ENCODE data around the gene WASF2.

- no peak for TF ChIP-seq CTCF (IDR thresholded peaks at IDR 0.05)
- TF ChIP-seq ZFX (IDR thresholded peaks at IDR 0.05; ENCODE audit: borderline replicate concordance), result no peak
These were observed 2.8 kb upstream of the WASF2 start for GRCh38 chr1:27492796-27493195.
